ENCODE results near the gene SUSD4.

Gene SUSD4

GRCh38 chr1:223242971-223243370 lies 121.0 kb downstream of the SUSD4 start:
- no peak overlapping the region for H3K4me3 ChIP-seq (ENCODE audit: low read depth, low read length)
- no peak for DNase-seq (ENCODE audit: low read depth)
- TF ChIP-seq, protein P1, sequence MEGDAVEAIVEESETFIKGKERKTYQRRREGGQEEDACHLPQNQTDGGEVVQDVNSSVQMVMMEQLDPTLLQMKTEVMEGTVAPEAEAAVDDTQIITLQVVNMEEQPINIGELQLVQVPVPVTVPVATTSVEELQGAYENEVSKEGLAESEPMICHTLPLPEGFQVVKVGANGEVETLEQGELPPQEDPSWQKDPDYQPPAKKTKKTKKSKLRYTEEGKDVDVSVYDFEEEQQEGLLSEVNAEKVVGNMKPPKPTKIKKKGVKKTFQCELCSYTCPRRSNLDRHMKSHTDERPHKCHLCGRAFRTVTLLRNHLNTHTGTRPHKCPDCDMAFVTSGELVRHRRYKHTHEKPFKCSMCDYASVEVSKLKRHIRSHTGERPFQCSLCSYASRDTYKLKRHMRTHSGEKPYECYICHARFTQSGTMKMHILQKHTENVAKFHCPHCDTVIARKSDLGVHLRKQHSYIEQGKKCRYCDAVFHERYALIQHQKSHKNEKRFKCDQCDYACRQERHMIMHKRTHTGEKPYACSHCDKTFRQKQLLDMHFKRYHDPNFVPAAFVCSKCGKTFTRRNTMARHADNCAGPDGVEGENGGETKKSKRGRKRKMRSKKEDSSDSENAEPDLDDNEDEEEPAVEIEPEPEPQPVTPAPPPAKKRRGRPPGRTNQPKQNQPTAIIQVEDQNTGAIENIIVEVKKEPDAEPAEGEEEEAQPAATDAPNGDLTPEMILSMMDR (IDR thresholded peaks at IDR 0.05; ENCODE audit: low read depth, low read length, missing control alignments) = no peak
- in situ Hi-C loops (cut with HindIII; ENCODE audit: low sequenced_read_pairs) = no loop called here

DNA sequence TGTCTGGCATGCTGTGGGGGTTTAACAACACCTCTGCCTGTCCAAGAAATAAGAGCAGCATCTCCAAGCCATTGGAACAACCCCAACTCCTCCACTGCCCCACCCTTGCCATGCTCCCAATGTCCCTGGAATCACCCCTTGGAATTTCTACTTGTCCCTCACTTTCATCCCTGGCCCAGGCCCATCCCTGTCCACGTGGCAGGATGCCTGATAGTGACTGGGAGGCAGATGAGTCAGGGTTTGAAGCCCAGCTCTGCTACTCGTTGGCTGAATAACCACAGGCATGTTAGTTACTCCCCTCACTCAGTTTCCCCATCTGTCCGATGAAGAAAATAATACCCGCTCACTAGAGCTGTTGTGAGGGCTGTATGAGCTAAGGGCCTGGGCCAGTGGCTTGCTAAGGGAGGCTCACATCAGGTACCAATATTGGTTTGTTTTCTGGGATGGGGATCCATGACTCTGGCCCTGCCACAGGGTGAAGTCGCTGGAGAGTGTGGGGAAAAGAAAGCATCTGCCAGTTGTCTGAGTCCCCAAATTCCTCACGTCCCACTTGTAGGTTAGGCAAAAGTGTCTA lies 121.5 kb downstream of the SUSD4 start:
- in situ Hi-C loops (cut with HindIII; ENCODE audit: low sequenced_read_pairs) = no loop called here
- DNase-seq (ENCODE audit: low read depth) = no peak
- TF ChIP-seq, protein P1 (IDR thresholded peaks at IDR 0.05; ENCODE audit: low read depth, low read length, missing control alignments) = no peak
- H3K4me3 ChIP-seq (ENCODE audit: low read depth, low read length) = no peak overlapping the region

DNA sequence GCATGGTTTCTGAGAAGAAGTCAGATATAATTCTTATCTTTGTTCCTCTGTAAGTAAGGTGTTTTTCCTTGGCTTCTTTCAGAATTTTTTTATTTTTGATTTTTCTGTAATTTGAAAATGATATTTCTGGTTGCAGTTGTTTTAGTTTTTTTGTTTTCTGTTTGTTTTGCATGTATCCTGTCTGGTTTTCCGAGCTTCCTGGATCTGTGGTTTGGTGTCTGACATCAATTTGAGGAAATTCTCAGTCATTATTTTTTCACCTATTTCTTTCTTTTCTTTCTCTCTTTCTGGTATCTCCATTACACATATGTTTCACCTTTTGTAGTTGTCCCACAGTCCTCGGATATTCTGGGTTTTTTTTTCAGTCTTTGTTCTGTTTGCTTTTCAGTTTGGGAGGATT lies 123.9 kb downstream of the SUSD4 start:
- in situ Hi-C loops (cut with HindIII; ENCODE audit: low sequenced_read_pairs) = no loop called here
- TF ChIP-seq, protein P1 (IDR thresholded peaks at IDR 0.05; ENCODE audit: low read depth, low read length, missing control alignments) = no peak
- H3K4me3 ChIP-seq (ENCODE audit: low read depth, low read length) = no peak overlapping the region
- DNase-seq (ENCODE audit: low read depth) = no peak

GRCh38 chr1:223235091-223235490 lies 128.9 kb downstream of the SUSD4 start:
- in situ Hi-C loops (cut with HindIII; ENCODE audit: low sequenced_read_pairs) = no loop called here
- TF ChIP-seq, protein P1 (IDR thresholded peaks at IDR 0.05; ENCODE audit: low read depth, low read length, missing control alignments) = no peak
- DNase-seq (ENCODE audit: low read depth) = no peak
- H3K4me3 ChIP-seq (ENCODE audit: low read depth, low read length) = no peak overlapping the region

GRCh38 chr1:223234534-223234933 lies 129.4 kb downstream of the SUSD4 start:
- TF ChIP-seq, protein P1 (IDR thresholded peaks at IDR 0.05; ENCODE audit: low read depth, low read length, missing control alignments) = no peak
- no peak for DNase-seq (ENCODE audit: low read depth)
- H3K4me3 ChIP-seq (ENCODE audit: low read depth, low read length) = no peak overlapping the region
- in situ Hi-C loops (cut with HindIII; ENCODE audit: low sequenced_read_pairs) = no loop called here

DNA sequence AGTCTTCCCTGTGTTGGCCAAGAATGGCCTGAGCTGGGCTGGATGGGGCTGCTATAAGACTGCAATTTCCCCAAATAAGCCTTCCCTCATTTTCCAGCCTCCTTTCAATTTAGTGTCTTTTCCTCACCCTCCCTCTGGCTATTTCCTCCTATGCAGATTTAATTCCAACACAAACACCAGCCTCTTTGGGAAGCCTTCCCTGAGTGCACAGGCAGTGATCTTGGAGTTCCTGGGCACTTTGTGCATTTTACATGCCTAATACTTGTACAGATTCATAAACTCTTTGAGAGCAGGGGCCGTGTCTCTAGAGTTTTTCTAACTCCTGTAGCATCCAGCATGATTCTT lies 129.8 kb downstream of the SUSD4 start:
- in situ Hi-C loops (cut with HindIII; ENCODE audit: low sequenced_read_pairs) = no loop called here
- H3K4me3 ChIP-seq (ENCODE audit: low read depth, low read length) = no peak overlapping the region
- DNase-seq (ENCODE audit: low read depth) = no peak
- TF ChIP-seq, protein P1 (IDR thresholded peaks at IDR 0.05; ENCODE audit: low read depth, low read length, missing control alignments) = no peak

Data from astrocyte of the cerebellum (primary cell).